Tongue (tissue), 2 donors: ENCODE data around the gene ZNF853. TPM values are rescaled to one million over a fixed set of nuclear protein-coding genes. Genes with fewer than 3 reads are reported as not detected.
"Not testable (repeated sequence)": the region's sequence is repeated elsewhere in the genome, so short reads cannot be mapped to it uniquely, and the experiment has no call there.

Experiments
- DNase-seq: peaks from one replicate; pipeline ENCODE4 v3.0.0-alpha.2; 2015
- total RNA-seq: library from RNA; depleted of rRNA; stranded (reverse); fragments of >200 nt; gene quantifications from one replicate; pipeline ENCODE4 v1.2.3, GENCODE V29; 2014

The ZNF853 gene
- total RNA-seq: 26.1 TPM

- DNase-seq: peak; percentile 43
Measured at GRCh38 chr7:6614953-6615722, at the start of gene ZNF853. Gene ZNF853 (plus strand): TSS chr7:6615610. CDS start chr7:6616175, 565 bp downstream.

- no peak for DNase-seq
Measured at GRCh38 chr7:6565655-6566054, 49.8 kb upstream of the ZNF853 start.

DNA sequence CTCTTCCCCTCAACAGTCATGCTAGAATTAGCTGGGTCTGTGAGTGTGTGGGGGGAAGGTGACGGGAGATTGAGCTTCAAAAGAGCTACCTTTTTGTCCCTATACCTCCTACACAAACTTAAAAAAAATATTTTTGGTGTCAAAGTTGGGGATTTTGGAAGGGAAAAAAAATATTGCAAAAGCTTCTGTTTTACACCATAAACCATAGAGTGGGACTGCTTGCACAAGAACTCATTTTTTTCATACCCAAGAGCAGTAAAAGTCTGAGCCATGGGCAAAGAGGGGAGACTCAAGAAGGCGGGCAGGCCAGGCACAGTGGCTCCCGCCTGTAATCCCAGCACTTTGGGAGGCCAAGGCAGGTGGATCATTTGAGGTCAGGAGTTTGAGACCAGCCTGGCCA is 47.5 kb upstream of the ZNF853 start:
- DNase-seq: no peak

- DNase-seq: no peak
Measured at GRCh38 chr7:6571160-6571779, 44.1 kb upstream of the ZNF853 start.

GRCh38 chr7:6575281-6576023 is 40.0 kb upstream of the ZNF853 start:
- no peak for DNase-seq

DNA sequence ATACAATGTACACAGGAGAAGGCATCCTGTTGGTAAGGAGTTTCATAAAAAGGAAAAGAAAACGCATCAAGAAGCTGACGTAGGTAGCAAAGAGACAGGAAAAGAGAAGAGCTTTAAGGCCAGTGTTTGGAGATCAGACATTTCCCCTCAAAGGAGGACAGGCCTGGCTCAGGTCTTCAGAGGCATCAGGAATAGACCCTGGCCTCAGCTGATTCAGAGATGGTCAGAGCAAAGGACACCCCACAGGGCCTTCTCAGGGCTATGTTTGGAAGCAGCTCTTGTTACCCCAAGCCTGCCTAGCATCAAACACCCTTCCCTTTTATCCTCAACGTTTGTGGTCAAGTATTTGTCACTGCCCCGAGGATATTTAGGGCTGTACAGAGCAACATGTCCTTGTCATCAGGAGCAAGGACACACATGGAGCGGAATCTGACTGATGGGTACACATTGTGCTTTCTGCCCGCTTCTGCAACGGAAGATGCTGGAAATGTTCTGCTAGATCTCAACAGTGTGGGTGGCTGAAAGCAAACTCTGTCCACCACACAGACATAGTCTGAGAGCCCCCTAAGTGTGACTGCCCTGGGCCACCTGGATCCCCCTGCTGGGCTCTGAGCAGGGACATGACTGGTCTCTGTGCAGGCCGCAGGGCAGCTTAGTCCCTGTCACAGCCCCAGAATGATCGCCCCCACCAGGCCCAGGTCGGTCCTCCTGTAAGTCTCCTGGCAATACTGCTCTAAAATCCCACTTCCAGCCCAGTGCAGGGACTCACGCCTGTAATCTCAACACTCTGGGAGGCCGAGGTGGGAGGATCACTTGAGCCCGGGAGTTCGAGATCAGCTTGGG is 39.2 kb upstream of the ZNF853 start:
- no peak for DNase-seq

- peak; percentile 48 for DNase-seq
Measured at GRCh38 chr7:6576867-6577368, 38.5 kb upstream of the ZNF853 start.

- DNase-seq: peak; percentile 96
Measured at GRCh38 chr7:6577369-6578113, 37.9 kb upstream of the ZNF853 start, which contains the start of gene ZDHHC4. Gene ZDHHC4 (plus strand): TSS chr7:6577454. CDS start chr7:6580562, 3,108 bp downstream.

DNA sequence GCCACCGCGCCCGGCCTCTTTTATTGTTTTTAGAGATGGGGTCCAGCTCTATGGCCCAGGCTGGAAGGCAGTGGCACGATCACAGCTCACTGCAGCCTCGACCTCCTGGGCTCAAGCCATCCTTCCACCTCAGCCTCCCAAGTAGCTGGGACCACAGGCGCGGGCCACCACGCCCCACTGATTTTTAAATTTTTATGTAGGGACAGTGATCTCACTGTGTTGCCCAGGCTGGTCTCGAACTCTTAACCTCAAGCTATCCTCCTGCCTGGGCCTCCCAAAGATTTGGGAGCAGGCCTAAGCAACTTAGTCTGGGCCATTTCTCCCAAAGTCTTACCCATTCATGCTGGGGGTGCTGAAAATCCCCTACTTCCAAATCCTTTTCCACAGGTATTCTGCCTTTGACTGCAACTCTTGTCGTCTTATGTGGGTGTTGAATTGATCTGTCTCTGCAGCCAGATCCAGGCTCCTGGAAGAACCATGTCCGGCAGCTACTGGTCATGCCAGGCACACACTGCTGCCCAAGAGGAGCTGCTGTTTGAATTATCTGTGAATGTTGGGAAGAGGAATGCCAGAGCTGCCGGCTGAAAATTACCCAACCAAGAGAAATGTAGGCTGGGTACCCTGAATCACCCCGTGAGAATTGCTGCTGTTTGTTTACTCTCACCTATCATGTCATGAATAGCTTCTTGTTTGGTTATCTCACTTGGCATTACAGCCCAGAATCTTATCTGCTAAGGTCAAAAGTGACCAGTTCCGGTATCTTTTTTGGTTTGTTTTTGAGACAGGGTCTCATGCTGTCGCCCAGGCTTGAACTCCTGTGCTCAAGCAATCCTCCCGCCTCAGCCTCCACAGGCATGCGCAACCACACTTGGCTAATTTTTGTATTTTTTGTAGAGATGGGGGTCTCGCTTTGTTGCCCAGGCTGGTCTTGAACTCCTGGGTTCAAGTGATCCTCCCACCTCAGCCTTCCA is 37.0 kb upstream of the ZNF853 start:
- no peak for DNase-seq

GRCh38 chr7:6579446-6579845 is 36.0 kb upstream of the ZNF853 start:
- no peak for DNase-seq

DNA sequence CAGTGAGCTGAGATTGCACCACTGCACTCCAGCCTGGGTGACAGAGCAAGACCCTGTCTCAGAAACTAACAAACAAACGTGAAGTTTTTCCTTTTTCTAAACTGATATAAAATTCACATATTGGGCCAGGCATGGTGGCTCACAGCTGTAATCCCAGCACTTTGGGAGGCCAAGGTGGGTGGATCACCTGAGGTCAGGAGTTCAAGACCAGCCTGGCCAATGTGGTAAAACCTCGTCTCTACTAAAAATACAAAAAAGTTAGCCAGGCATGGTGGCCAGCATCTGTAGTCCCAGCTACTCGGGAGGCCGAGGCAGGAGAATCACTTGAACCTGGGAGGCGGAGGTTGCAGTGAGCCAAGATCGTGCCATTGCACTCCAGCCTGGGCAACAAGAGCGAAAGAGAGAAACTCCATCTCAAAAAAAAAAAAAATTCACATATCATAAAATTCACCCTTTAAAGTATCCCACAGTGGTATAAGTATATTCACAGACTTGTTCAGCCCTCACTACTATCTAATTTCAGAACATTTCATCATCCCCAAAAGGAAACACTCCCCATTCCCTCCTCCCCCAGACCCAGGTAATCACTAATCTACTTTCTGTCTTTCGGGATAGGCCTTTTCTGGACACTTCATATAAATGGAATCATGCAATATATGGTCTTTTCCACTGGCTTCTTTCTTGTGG is 29.5 kb upstream of the ZNF853 start:
- not testable (repeated sequence) for DNase-seq

GRCh38 chr7:6588566-6588965 is 26.8 kb upstream of the ZNF853 start:
- no peak for DNase-seq

GRCh38 chr7:6589151-6589828 is 26.1 kb upstream of the ZNF853 start:
- no peak for DNase-seq

- DNase-seq: peak; percentile 91
Measured at GRCh38 chr7:6589829-6590644, 25.4 kb upstream of the ZNF853 start, which contains the start of gene INTS15. Gene INTS15 (plus strand): TSS chr7:6590021. CDS start chr7:6590284, 263 bp downstream.

GRCh38 chr7:6590645-6591110 is 24.7 kb upstream of the ZNF853 start:
- DNase-seq: no peak

GRCh38 chr7:6600093-6600492 is 15.3 kb upstream of the ZNF853 start:
- no peak for DNase-seq

DNA sequence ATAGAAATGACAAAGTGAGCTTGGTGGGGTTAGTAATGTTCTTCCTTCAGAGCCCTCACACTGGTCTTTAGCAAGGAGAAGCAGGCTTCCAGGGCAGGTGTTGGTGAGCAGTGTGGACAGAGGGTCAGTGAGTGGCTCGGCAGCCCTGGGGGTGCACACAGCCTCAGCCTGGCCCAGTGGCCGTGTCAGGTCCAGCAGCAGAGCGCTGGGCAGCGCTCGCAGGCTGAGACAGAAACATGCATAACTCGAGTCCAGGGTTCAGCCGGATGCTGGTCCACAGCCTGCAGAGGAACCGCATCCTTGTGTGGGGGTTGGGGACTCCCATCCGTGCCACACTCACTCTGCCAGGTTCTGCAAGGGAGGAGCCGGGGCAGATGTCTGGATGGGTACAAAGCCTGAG is 11.0 kb upstream of the ZNF853 start:
- DNase-seq: no peak
